GM12878 (cell line): ENCODE results near the gene PPP4C. TPM values are rescaled to one million over a fixed set of nuclear protein-coding genes. Genes with fewer than 3 reads are reported as not detected.
A peak's percentile ranks its signal among the peaks of the same experiment; 100 is the strongest.

Source experiments
- ATAC-seq: fragments of 200-7000 bp; cut with Tn5 transposase; 3 replicates; pipeline ENCODE4 v1.9.1; 2020; ENCODE audit warnings: mild to moderate bottlenecking, moderate library complexity
- BruUV-seq: library from RNA; stranded (reverse); fragments of 400-500 nt; replicated peaks from 2 replicates; lab custom pipeline; 2021; lab: Mats Ljungman, UMichigan
- CTCF ChIA-PET: fragments of 300-600 bp; sonication (Branson Sonifier 250); formaldehyde crosslinking; extraction: SDS; loops from one replicate; lab custom pipeline; 2021; ENCODE audit warnings: inconsistent platforms; lab: Yijun Ruan, JAX
- POLR2A ChIA-PET: fragments of 350-600 bp; formaldehyde crosslinking; extraction: SDS; loops from one replicate; lab custom pipeline; 2021; ENCODE audit warnings: inconsistent platforms; lab: Charles Lee
- RAD21 ChIA-PET: fragments of 300-600 bp; sonication (Branson Sonifier 250); formaldehyde crosslinking; loops from one replicate; lab custom pipeline; 2023; ENCODE audit warnings: antibody characterized with exemption; ENCODE audit not compliant: unreplicated experiment; lab: Charles Lee
- SMC1A ChIA-PET: fragments of 300-600 bp; sonication (Branson Sonifier 250); formaldehyde crosslinking; loops from one replicate; lab custom pipeline; 2023; ENCODE audit not compliant: unreplicated experiment, uncharacterized antibody; lab: Charles Lee
- DNase-seq: peaks from one replicate; pipeline ENCODE4 v3.0.0-alpha.2; 2011; ENCODE audit warnings: low read depth, low spot score
- FAIRE-seq: peaks from 3 replicates; lab custom pipeline; 2011; peaks lifted over from hg19 to GRCh38; lab: Jason Lieb, UNC
- H2AFZ ChIP-seq: 2 replicates; pipeline ENCODE4 v1.6.0; 2011; ENCODE audit warnings: low read depth, low read length, control low read depth; ENCODE audit not compliant: control insufficient read depth
- H3K27ac ChIP-seq: 2 replicates; pipeline ENCODE4 v1.5.1; 2011; ENCODE audit warnings: control low read depth; ENCODE audit not compliant: control insufficient read depth, insufficient read depth
- H3K27me3 ChIP-seq, 2 experiments: replicated peaks in 1 of 2; 2 replicates each; pipeline versions ENCODE4 v1.6.0 to v1.6.1; 2011; ENCODE audit warnings: low read length in 1 of 2; ENCODE audit not compliant: control insufficient read depth in 2 of 2, insufficient read depth in 2 of 2
- H3K36me3 ChIP-seq, 2 experiments: 2 replicates each; pipeline ENCODE4 v1.5.1; 2011; ENCODE audit warnings: low read length in 1 of 2; ENCODE audit not compliant: control insufficient read depth in 2 of 2, insufficient read depth in 2 of 2
- H3K4me1 ChIP-seq: 2 replicates; pipeline ENCODE4 v1.6.1; 2011; ENCODE audit warnings: mild to moderate bottlenecking, low read length, moderate library complexity, mixed read lengths; ENCODE audit not compliant: control insufficient read depth, insufficient read depth
- H3K4me2 ChIP-seq: 2 replicates; pipeline ENCODE4 v1.6.0; 2011; ENCODE audit warnings: control low read depth; ENCODE audit not compliant: control insufficient read depth, insufficient read depth
- H3K4me3 ChIP-seq: fragments of 200-600 bp; sonication (generic); 2 replicates; pipeline ENCODE4 v1.5.1; 2016
- H3K79me2 ChIP-seq: 2 replicates; pipeline ENCODE4 v1.6.0; 2011; ENCODE audit warnings: low read length; ENCODE audit not compliant: control insufficient read depth, insufficient read depth
- H3K9ac ChIP-seq: 2 replicates; pipeline ENCODE4 v1.8.0; 2011; ENCODE audit warnings: low read length, control low read depth, mixed read lengths; ENCODE audit not compliant: control insufficient read depth, insufficient read depth
- H3K9me3 ChIP-seq: replicated peaks from 3 replicates; pipeline ENCODE4 v1.5.1; 2011; ENCODE audit warnings: mild to moderate bottlenecking, low read length; ENCODE audit not compliant: control insufficient read depth, insufficient read depth
- H4K20me1 ChIP-seq: 2 replicates; pipeline ENCODE4 v1.6.0; 2011; ENCODE audit not compliant: control insufficient read depth, insufficient read depth
- BHLHE40 ChIP-seq, 2 experiments: fragments of 450-650 bp in 1 of 2; IDR thresholded peaks; 2 replicates each; pipeline ENCODE4 v1.6.1; 2011 to 2017; ENCODE audit warnings: low read depth in 2 of 2, borderline replicate concordance in 1 of 2, improper control_type of control experiment in 1 of 2, low read length in 1 of 2, mild to moderate bottlenecking in 1 of 2
- JUNB ChIP-seq: IDR thresholded peaks from 2 replicates; pipeline ENCODE4 v1.6.1; 2016; ENCODE audit warnings: antibody characterized with exemption, mild to moderate bottlenecking
- JUND ChIP-seq: IDR thresholded peaks from 2 replicates; pipeline ENCODE4 v1.6.1; 2012; ENCODE audit warnings: low read depth, mild to moderate bottlenecking, low read length, improper control_type of control experiment, moderate library complexity
- NFYB ChIP-seq: IDR thresholded peaks from 2 replicates; pipeline ENCODE4 v1.6.1; 2011; ENCODE audit warnings: low read depth, mild to moderate bottlenecking, low read length, improper control_type of control experiment, moderate library complexity; ENCODE audit not compliant: insufficient read depth
- PAX8 ChIP-seq: fragments of 450-650 bp; IDR thresholded peaks from 2 replicates; pipeline ENCODE4 v1.6.1; 2017; ENCODE audit warnings: mild to moderate bottlenecking, moderate library complexity
- RAD21 ChIP-seq: IDR thresholded peaks from 2 replicates; pipeline ENCODE4 v1.6.1; 2011; ENCODE audit warnings: mild to moderate bottlenecking, low read depth, low read length, moderate library complexity; ENCODE audit not compliant: insufficient read depth
- SP1 ChIP-seq: IDR thresholded peaks from one replicate; pipeline ENCODE4 v1.6.1; 2011; ENCODE audit warnings: low read depth, low read length
- SRF ChIP-seq, 2 experiments: IDR thresholded peaks; 2 replicates each; pipeline ENCODE4 v1.6.1; 2011; ENCODE audit warnings: low read depth in 2 of 2, low read length in 2 of 2, mild to moderate bottlenecking in 1 of 2, moderate library complexity in 1 of 2
- YY1 ChIP-seq: IDR thresholded peaks from 2 replicates; pipeline ENCODE4 v1.6.1; 2011; ENCODE audit warnings: low read depth, mild to moderate bottlenecking, low read length
- ZBED1 ChIP-seq: IDR thresholded peaks from 2 replicates; pipeline ENCODE4 v1.6.1; 2016; ENCODE audit warnings: borderline replicate concordance
- ZNF384 ChIP-seq: IDR thresholded peaks from 2 replicates; pipeline ENCODE4 v1.6.1; 2012; ENCODE audit warnings: low read depth, mild to moderate bottlenecking, low read length, improper control_type of control experiment, borderline replicate concordance
- WGBS: methylation state at CpG from one replicate; pipeline ENCODE4 v1.1.6; 2016; ENCODE audit warnings: low lambda C conversion rate; ENCODE audit not compliant: insufficient replicate concordance, insufficient coverage; ENCODE audit errors: missing lambda C conversion rate; 5-methylcytosine and 5-hydroxymethylcytosine counted together
- in situ Hi-C: fragments of 300-500 bp; cut with MboI; formaldehyde crosslinking; loops from 9 replicates; pipeline ENCODE4 v1.14.3; 2018; ENCODE audit warnings: mixed read lengths
- intact Hi-C: fragments of 100-400 bp; cut with micrococcal nuclease; formaldehyde crosslinking; loops from one replicate; pipeline ENCODE4 v1.14.2; 2022; ENCODE audit not compliant: unreplicated experiment
- polyA plus RNA-seq, 11 experiments: library from polyadenylated mRNA; depleted of rRNA in 4 of 11; unstranded in 6 of 11; stranded (reverse) in 5 of 11; fragments of >200 nt; fragmentation: Nextera tagmentation in 4 of 11; fragmentation: Illumina TruSeq in 1 of 11; extraction: Ambion mirVana in 4 of 11; extraction: Trizol in 1 of 11; gene quantifications; 1 replicate in 1 of 11; 2 replicates in 10 of 11; pipeline versions ENCODE4 v1.2.1 to v1.2.3, GENCODE V29; 2011 to 2016; ENCODE audit warnings: inconsistent platforms in 2 of 11, missing spikeins in 2 of 11, low read depth in 1 of 11
- total RNA-seq, 4 experiments: library from RNA; depleted of rRNA in 3 of 4; stranded (reverse); fragments of >200 nt in 3 of 4; fragmentation: Illumina TruSeq in 1 of 4; extraction: Trizol in 1 of 4; gene quantifications; 2 replicates each; pipeline versions ENCODE4 v1.2.1 to v1.2.3, GENCODE V29; 2013 to 2021
- TF ChIP-seq, protein P1 (sequence below): fragments of 450-650 bp; IDR thresholded peaks from 2 replicates; pipeline ENCODE4 v1.6.1; 2017; ENCODE audit warnings: mild to moderate bottlenecking, low read depth, inconsistent platforms; ENCODE audit not compliant: poor library complexity, severe bottlenecking
- TF ChIP-seq, protein P2 (sequence below), 3 experiments: IDR thresholded peaks in 2 of 3; conservative IDR thresholded peaks in 1 of 3; 2 replicates each; pipeline ENCODE4 v1.5.1; 2011; ENCODE audit warnings: low read depth in 3 of 3, low read length in 3 of 3, mild to moderate bottlenecking in 3 of 3, control low read depth in 2 of 3, moderate library complexity in 2 of 3, inconsistent platforms in 1 of 3, mixed read lengths in 1 of 3; ENCODE audit not compliant: control insufficient read depth in 2 of 3, insufficient read depth in 1 of 3; ENCODE audit errors: extremely low read depth in 1 of 3
- TF ChIP-seq, protein P3 (sequence below): fragments of 450-650 bp; IDR thresholded peaks from 2 replicates; pipeline ENCODE4 v1.6.1; 2017; ENCODE audit warnings: mild to moderate bottlenecking
- TF ChIP-seq, protein P4 (sequence below): fragments of 150-350 bp; IDR thresholded peaks from 2 replicates; pipeline ENCODE4 v1.6.1; 2014; ENCODE audit warnings: mild to moderate bottlenecking, low read depth, low read length

PPP4C gene
- total and polyA plus RNA-seq, 10 of the 15 experiments (the other 5 are each of a cell fraction or from before 2014, with no cell fraction given) = 2.7 to 240 (median 124) TPM

DNA sequence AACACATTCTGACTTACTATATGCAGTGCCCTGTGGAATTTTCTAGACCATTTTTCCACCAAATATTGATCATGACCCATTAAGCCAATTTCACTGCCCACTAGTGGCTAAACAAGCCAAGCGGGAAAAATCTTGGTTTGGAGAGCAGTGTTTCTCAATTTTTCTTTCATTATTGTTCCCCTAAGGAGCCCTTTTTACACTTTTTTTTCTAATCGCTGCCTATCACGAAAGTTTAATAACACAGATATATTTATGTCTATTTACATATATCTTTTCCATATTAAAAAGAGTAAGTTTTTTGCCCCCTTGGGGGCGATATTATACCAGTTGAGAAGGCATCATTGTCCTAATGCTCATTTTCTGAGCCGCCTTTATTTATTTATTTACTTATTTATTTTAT, 34.0 kb upstream of the PPP4C start:
- FAIRE-seq = no peak
- H3K79me2 ChIP-seq = no peaks in the 10 kb centered on the region
- H3K9me3 ChIP-seq = no peaks in the 10 kb centered on the region
- no peak overlapping the region for H3K4me2 ChIP-seq
- H3K27me3 ChIP-seq = no peaks in the 10 kb centered on the region
- in situ Hi-C loops (no loop called here), intact Hi-C loops (no loop called here)
- no peak overlapping the region for H2AFZ ChIP-seq
- H3K4me1 ChIP-seq = no peaks in the 10 kb centered on the region
- H3K27ac ChIP-seq = no peak overlapping the region
- ChIA-PET CTCF (interaction anchor here (0.9 to 4.5 kb wide), 4 partner anchors 9 to 50 kb away, joined by 3 to 24 read pairs (median 7); partner anchors contain the start of gene TBX6), RAD21 (no interaction called here), SMC1A (no interaction called here), POLR2A (interaction anchor here (0.6 to 0.8 kb wide), 2 partner anchors 49 to 166 kb away, joined by 3 to 6 read pairs; no protein-coding TSS in a partner anchor)
- H3K4me3 ChIP-seq = no peak overlapping the region
- H3K36me3 ChIP-seq = no peaks in the 10 kb centered on the region
- DNase-seq = no peak
- 27% methylated on average over 5 of the region's 5 CpGs for whole genome bisulfite sequencing
- H4K20me1 ChIP-seq = no peaks in the 10 kb centered on the region
- no peak overlapping the region for H3K9ac ChIP-seq
- BruUV-seq = no TSS peak
- ATAC-seq = no peak
- TF ChIP-seq RAD21 (peak; percentile 47), JUNB (no peak), NFYB (no peak), SP1 (no peak), ZBED1 (no peak), YY1 (no peak), ZNF384 (no peak), JUND (no peak), BHLHE40 (IDR thresholded peaks at IDR 0.05; ENCODE audit: borderline replicate concordance in 1 of 2, low read depth in 2 of 2, low read length in 1 of 2) (no peak), PAX8 (no peak), SRF (IDR thresholded peaks at IDR 0.05; ENCODE audit: low read depth in 2 of 2, low read length in 2 of 2) (no peak)
- TF ChIP-seq, protein P1, sequence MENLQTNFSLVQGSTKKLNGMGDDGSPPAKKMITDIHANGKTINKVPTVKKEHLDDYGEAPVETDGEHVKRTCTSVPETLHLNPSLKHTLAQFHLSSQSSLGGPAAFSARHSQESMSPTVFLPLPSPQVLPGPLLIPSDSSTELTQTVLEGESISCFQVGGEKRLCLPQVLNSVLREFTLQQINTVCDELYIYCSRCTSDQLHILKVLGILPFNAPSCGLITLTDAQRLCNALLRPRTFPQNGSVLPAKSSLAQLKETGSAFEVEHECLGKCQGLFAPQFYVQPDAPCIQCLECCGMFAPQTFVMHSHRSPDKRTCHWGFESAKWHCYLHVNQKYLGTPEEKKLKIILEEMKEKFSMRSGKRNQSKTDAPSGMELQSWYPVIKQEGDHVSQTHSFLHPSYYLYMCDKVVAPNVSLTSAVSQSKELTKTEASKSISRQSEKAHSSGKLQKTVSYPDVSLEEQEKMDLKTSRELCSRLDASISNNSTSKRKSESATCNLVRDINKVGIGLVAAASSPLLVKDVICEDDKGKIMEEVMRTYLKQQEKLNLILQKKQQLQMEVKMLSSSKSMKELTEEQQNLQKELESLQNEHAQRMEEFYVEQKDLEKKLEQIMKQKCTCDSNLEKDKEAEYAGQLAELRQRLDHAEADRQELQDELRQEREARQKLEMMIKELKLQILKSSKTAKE = no peak
- TF ChIP-seq, protein P2, sequence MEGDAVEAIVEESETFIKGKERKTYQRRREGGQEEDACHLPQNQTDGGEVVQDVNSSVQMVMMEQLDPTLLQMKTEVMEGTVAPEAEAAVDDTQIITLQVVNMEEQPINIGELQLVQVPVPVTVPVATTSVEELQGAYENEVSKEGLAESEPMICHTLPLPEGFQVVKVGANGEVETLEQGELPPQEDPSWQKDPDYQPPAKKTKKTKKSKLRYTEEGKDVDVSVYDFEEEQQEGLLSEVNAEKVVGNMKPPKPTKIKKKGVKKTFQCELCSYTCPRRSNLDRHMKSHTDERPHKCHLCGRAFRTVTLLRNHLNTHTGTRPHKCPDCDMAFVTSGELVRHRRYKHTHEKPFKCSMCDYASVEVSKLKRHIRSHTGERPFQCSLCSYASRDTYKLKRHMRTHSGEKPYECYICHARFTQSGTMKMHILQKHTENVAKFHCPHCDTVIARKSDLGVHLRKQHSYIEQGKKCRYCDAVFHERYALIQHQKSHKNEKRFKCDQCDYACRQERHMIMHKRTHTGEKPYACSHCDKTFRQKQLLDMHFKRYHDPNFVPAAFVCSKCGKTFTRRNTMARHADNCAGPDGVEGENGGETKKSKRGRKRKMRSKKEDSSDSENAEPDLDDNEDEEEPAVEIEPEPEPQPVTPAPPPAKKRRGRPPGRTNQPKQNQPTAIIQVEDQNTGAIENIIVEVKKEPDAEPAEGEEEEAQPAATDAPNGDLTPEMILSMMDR (IDR thresholded peaks at IDR 0.05 in 2 of 3, conservative IDR thresholded peaks at IDR 0.05 in 1 of 3; ENCODE audit: control insufficient read depth in 2 of 3, extremely low read depth in 1 of 3, insufficient read depth in 1 of 3, low read depth in 3 of 3, low read length in 3 of 3) = peak; percentile 6 to 29 (median 24); a peak in 3 of 6 replicates
- TF ChIP-seq, protein P3, sequence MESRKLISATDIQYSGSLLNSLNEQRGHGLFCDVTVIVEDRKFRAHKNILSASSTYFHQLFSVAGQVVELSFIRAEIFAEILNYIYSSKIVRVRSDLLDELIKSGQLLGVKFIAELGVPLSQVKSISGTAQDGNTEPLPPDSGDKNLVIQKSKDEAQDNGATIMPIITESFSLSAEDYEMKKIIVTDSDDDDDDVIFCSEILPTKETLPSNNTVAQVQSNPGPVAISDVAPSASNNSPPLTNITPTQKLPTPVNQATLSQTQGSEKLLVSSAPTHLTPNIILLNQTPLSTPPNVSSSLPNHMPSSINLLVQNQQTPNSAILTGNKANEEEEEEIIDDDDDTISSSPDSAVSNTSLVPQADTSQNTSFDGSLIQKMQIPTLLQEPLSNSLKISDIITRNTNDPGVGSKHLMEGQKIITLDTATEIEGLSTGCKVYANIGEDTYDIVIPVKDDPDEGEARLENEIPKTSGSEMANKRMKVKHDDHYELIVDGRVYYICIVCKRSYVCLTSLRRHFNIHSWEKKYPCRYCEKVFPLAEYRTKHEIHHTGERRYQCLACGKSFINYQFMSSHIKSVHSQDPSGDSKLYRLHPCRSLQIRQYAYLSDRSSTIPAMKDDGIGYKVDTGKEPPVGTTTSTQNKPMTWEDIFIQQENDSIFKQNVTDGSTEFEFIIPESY = peak; percentile 94
- TF ChIP-seq, protein P4, sequence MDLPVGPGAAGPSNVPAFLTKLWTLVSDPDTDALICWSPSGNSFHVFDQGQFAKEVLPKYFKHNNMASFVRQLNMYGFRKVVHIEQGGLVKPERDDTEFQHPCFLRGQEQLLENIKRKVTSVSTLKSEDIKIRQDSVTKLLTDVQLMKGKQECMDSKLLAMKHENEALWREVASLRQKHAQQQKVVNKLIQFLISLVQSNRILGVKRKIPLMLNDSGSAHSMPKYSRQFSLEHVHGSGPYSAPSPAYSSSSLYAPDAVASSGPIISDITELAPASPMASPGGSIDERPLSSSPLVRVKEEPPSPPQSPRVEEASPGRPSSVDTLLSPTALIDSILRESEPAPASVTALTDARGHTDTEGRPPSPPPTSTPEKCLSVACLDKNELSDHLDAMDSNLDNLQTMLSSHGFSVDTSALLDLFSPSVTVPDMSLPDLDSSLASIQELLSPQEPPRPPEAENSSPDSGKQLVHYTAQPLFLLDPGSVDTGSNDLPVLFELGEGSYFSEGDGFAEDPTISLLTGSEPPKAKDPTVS = no peak
